Body of pancreas (tissue), 4 donors: ENCODE measurements around the gene TAF8.

ENCODE experiments used
- CTCF ChIP-seq, 7 experiments: fragments of 450-650 bp in 4 of 7; fragments of 200-600 bp in 3 of 7; sonication (generic) in 3 of 7; IDR thresholded peaks; one replicate each; pipeline ENCODE4 v1.5.1; 2016 to 2019; ENCODE audit warnings: antibody characterized with exemption in 7 of 7
- POLR2A ChIP-seq, 3 donors: fragments of 450-650 bp; IDR thresholded peaks; one replicate each; pipeline ENCODE4 v1.6.1; 2016; ENCODE audit warnings: antibody characterized with exemption in 3 of 3, mild to moderate bottlenecking in 2 of 3

GRCh38 chr6:42051268-42051653 is 937 bp downstream of the TAF8 start:
- TF ChIP-seq CTCF (IDR thresholded peaks at IDR 0.05) (no peak), POLR2A (IDR thresholded peaks at IDR 0.05) (no peak)
